ENCODE data around the gene PAX1. TPM values are rescaled to one million over a fixed set of nuclear protein-coding genes. Genes with fewer than 3 reads are reported as not detected.

PAX1 gene
- total RNA-seq, 1 donor from 2014 or later: not detected

DNA sequence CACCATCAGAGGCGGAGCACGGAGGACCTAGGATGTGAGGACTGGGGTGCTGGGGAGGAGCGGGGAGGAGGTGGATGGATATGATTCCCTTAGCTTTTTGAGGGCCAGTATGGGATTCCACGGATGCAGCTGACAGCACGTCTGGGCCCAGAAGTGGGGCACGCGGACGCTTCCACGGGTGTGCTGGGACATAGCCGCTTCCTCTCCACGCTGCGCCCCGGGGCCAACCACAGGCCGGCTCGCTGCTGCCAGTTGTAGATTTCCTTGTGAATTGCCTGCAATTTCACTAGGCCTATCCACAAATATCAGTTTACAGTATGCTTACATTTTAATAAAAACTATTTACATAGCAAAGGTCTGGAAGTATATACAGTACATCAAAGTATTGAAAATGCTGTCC is 23.9 kb downstream of the PAX1 start:
- no peaks in the 10 kb centered on the region for H3K4me1 Mint-ChIP-seq (ENCODE audit: unreplicated experiment)
- no peak for DNase-seq (ENCODE audit: extremely low spot score, unreplicated experiment)
- no peak for TF ChIP-seq CTCF (IDR thresholded peaks at IDR 0.05)
- no peak overlapping the region for H3K4me3 Mint-ChIP-seq (ENCODE audit: unreplicated experiment)
- H3K27ac Mint-ChIP-seq (ENCODE audit: unreplicated experiment): no peak overlapping the region
- no peaks in the 10 kb centered on the region for H3K27me3 Mint-ChIP-seq (ENCODE audit: unreplicated experiment)
- no peaks in the 10 kb centered on the region for H3K36me3 Mint-ChIP-seq (ENCODE audit: unreplicated experiment)
- no peaks in the 10 kb centered on the region for H3K9me3 Mint-ChIP-seq (ENCODE audit: unreplicated experiment)

DNA sequence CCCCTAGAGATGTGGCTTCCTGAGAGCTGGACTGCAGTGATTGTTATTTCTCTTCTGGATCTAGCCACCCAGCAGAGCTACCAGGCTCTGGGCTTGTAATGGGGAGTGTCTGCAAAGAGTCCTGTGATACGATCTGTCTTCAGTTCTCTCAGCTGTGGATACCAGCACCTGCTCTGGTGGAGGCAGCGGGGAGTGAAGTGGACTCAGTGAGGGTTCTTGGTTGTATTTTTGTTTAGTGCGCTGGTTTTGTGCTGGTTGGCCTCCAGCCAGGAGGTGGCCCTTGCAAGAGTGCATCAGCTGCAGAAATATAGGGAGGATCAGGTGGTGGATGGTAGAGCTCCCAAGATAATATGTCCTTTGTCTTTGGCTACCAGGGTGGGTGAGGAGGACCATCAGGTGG is 33.7 kb downstream of the PAX1 start:
- Mint-ChIP-seq H3K4me1 (ENCODE audit: unreplicated experiment) (no peaks in the 10 kb centered on the region), H3K27me3 (ENCODE audit: unreplicated experiment) (no peaks in the 10 kb centered on the region), H3K36me3 (ENCODE audit: unreplicated experiment) (no peaks in the 10 kb centered on the region), H3K9me3 (ENCODE audit: unreplicated experiment) (peaks cover 54% of the 10 kb centered on the region), H3K4me3 (ENCODE audit: unreplicated experiment) (no peak overlapping the region), H3K27ac (ENCODE audit: unreplicated experiment) (no peak overlapping the region)
- no peak for DNase-seq (ENCODE audit: extremely low spot score, unreplicated experiment)
- TF ChIP-seq CTCF (IDR thresholded peaks at IDR 0.05): no peak

- Mint-ChIP-seq H3K27ac (ENCODE audit: unreplicated experiment) (no peak overlapping the region), H3K4me1 (ENCODE audit: unreplicated experiment) (no peaks in the 10 kb centered on the region), H3K4me3 (ENCODE audit: unreplicated experiment) (no peak overlapping the region), H3K36me3 (ENCODE audit: unreplicated experiment) (no peaks in the 10 kb centered on the region), H3K27me3 (ENCODE audit: unreplicated experiment) (no peaks in the 10 kb centered on the region), H3K9me3 (ENCODE audit: unreplicated experiment) (peaks cover 54% of the 10 kb centered on the region)
- TF ChIP-seq CTCF (IDR thresholded peaks at IDR 0.05): no peak
- DNase-seq (ENCODE audit: extremely low spot score, unreplicated experiment): no peak
Measured at GRCh38 chr20:21739682-21740081, 34.2 kb downstream of the PAX1 start.

DNA sequence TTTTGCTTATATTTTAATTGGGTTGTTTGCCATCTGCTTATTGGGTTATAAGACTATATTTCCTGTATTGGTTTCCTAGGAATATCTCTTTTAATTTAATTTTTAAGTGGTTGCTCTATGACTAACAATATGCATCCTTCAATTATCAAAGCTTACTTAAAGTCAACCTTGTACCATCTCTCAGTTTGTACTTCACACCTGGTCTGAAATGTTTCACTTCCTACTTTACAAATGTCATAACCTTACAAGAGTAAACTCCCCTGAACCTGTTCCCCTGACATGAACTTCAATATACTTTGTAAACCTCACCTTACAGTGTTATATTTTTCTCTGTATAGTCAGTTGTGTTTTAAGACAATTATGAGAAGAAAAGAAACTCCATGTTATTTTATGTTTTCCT is 35.8 kb downstream of the PAX1 start:
- no peak for TF ChIP-seq CTCF (IDR thresholded peaks at IDR 0.05)
- Mint-ChIP-seq H3K27ac (ENCODE audit: unreplicated experiment) (no peak overlapping the region), H3K4me1 (ENCODE audit: unreplicated experiment) (no peaks in the 10 kb centered on the region), H3K36me3 (ENCODE audit: unreplicated experiment) (no peaks in the 10 kb centered on the region), H3K4me3 (ENCODE audit: unreplicated experiment) (no peak overlapping the region), H3K9me3 (ENCODE audit: unreplicated experiment) (peaks cover 42% of the 10 kb centered on the region), H3K27me3 (ENCODE audit: unreplicated experiment) (no peaks in the 10 kb centered on the region)
- no peak for DNase-seq (ENCODE audit: extremely low spot score, unreplicated experiment)

DNA sequence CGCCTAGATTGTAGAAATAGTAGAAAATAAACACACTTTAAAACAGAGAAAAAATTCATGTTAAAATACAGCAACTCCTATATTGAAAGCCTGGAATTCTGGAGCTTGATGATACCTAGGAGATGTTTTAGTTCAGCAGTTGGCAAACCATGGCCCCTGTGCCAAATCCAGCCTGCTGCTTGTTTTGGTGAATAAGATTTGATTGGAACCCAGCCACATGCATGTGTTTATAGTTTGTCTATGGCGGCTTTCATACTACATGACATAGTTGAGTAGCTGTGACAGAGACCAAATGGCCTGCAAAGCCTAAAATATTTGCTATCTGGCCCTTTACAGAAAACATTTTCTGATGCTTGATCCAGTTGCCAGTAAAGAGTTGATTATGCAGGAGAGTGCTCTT is 57.2 kb downstream of the PAX1 start:
- H3K27ac Mint-ChIP-seq (ENCODE audit: unreplicated experiment): no peak overlapping the region
- no peak overlapping the region for H3K4me3 Mint-ChIP-seq (ENCODE audit: unreplicated experiment)
- H3K27me3 Mint-ChIP-seq (ENCODE audit: unreplicated experiment): no peaks in the 10 kb centered on the region
- DNase-seq (ENCODE audit: extremely low spot score, unreplicated experiment): no peak
- no peaks in the 10 kb centered on the region for H3K36me3 Mint-ChIP-seq (ENCODE audit: unreplicated experiment)
- H3K4me1 Mint-ChIP-seq (ENCODE audit: unreplicated experiment): no peaks in the 10 kb centered on the region
- H3K9me3 Mint-ChIP-seq (ENCODE audit: unreplicated experiment): peaks cover 5% of the 10 kb centered on the region
- TF ChIP-seq CTCF (IDR thresholded peaks at IDR 0.05): no peak

Data from osteocyte (in vitro differentiated cells).